Body of pancreas (tissue), 4 donors: ENCODE measurements around the gene TIGD3. TPM values are rescaled to one million over a fixed set of nuclear protein-coding genes. Genes with fewer than 3 reads are reported as not detected.
A peak's percentile ranks its signal among the peaks of the same experiment; 100 is the strongest.

ENCODE experiments used
- ATAC-seq: fragments of 150-250 bp; one replicate; pipeline ENCODE4 v1.9.1; 2016
- DNase-seq, 4 donors: peaks; one replicate each; pipeline ENCODE4 v3.0.0-alpha.2; 2019
- H3K27ac ChIP-seq, 4 donors: fragments of 200-600 bp; sonication (generic); 1 replicate in 3 of 4; 2 replicates in 1 of 4; pipeline versions ENCODE4 v1.5.1 to v1.6.1; 2016 to 2019; ENCODE audit warnings: mild to moderate bottlenecking in 1 of 4, mixed read lengths in 1 of 4, moderate library complexity in 1 of 4
- H3K27me3 ChIP-seq, 2 donors: fragments of 200-600 bp; sonication (generic); one replicate each; pipeline ENCODE4 v1.6.0; 2016; ENCODE audit warnings: mild to moderate bottlenecking in 1 of 2
- H3K36me3 ChIP-seq, 2 donors: fragments of 200-600 bp; sonication (generic); replicated peaks in 1 of 2; 2 replicates each; pipeline ENCODE4 v1.5.1; 2016; ENCODE audit warnings: low read depth in 2 of 2; ENCODE audit not compliant: insufficient read depth in 1 of 2
- H3K4me1 ChIP-seq: fragments of 200-600 bp; sonication (generic); one replicate; pipeline ENCODE4 v1.6.0; 2016
- H3K4me3 ChIP-seq, 2 donors: fragments of 200-600 bp; sonication (generic); 1 replicate in 1 of 2; 2 replicates in 1 of 2; pipeline ENCODE4 v1.5.1; 2016 to 2019
- H3K9me3 ChIP-seq, 3 donors: fragments of 200-600 bp; sonication (generic); 1 replicate in 2 of 3; 2 replicates in 1 of 3; pipeline ENCODE4 v1.5.1; 2016
- CTCF ChIP-seq, 7 experiments: fragments of 450-650 bp in 4 of 7; fragments of 200-600 bp in 3 of 7; sonication (generic) in 3 of 7; IDR thresholded peaks; one replicate each; pipeline ENCODE4 v1.5.1; 2016 to 2019; ENCODE audit warnings: antibody characterized with exemption in 7 of 7
- POLR2A ChIP-seq, 3 donors: fragments of 450-650 bp; IDR thresholded peaks; one replicate each; pipeline ENCODE4 v1.6.1; 2016; ENCODE audit warnings: antibody characterized with exemption in 3 of 3, mild to moderate bottlenecking in 2 of 3
- WGBS, 2 donors: methylation state at CpG; one replicate each; pipeline ENCODE4 v1.1.5; 2017; 5-methylcytosine and 5-hydroxymethylcytosine counted together
- intact Hi-C: fragments of 100-400 bp; cut with DNase I; formaldehyde crosslinking; loops from one replicate; pipeline ENCODE4 v1.15.1; 2023
- total RNA-seq, 2 donors: library from RNA; depleted of rRNA; stranded (reverse); fragments of >200 nt; gene quantifications; one replicate each; pipeline ENCODE4 v1.1.0, GENCODE V29; 2016

The TIGD3 gene
- total RNA-seq, 2 donors from 2014 or later, result not detected

- no peak for ATAC-seq
These were observed 30.7 kb upstream of the TIGD3 start for GRCh38 chr11:65323813-65324212.

GRCh38 chr11:65325435-65325834 is 29.1 kb upstream of the TIGD3 start:
- Histone ChIP-seq H3K4me1 (peaks cover 9% of the 10 kb centered on the region), H3K9me3 (no peaks in the 10 kb centered on the region), H3K27me3 (no peaks in the 10 kb centered on the region), H3K27ac (no peak overlapping the region), H3K4me3 (no peak overlapping the region), H3K36me3 (no peaks in the 10 kb centered on the region)
- no peak for DNase-seq
- intact Hi-C loops, result no loop called here
- ATAC-seq, result no peak
- WGBS, 2 donors, result 74 to 75% methylated on average over 4 of the region's 4 CpGs
- no peak for TF ChIP-seq POLR2A (IDR thresholded peaks at IDR 0.05)

More at GRCh38 chr11:65323813-65324212, 30.7 kb upstream of the TIGD3 start:
- H3K27me3 ChIP-seq, result no peaks in the 10 kb centered on the region
- 55 to 56% methylated on average over 12 of the region's 12 CpGs for WGBS, 2 donors
- H3K27ac ChIP-seq, result no peak overlapping the region
- TF ChIP-seq POLR2A (IDR thresholded peaks at IDR 0.05) (no peak), CTCF (IDR thresholded peaks at IDR 0.05) (no peak)
- intact Hi-C loops, result no loop called here
- H3K4me1 ChIP-seq, result no peaks in the 10 kb centered on the region
- no peak for DNase-seq
- H3K36me3 ChIP-seq, result no peaks in the 10 kb centered on the region
- no peaks in the 10 kb centered on the region for H3K9me3 ChIP-seq
- no peak overlapping the region for H3K4me3 ChIP-seq

- DNase-seq (no peak), ATAC-seq (no peak)
- intact Hi-C loops, result no loop called here
- Histone ChIP-seq H3K4me3 (no peak overlapping the region), H3K36me3 (no peaks in the 10 kb centered on the region), H3K27ac (no peak overlapping the region), H3K4me1 (peaks cover 9% of the 10 kb centered on the region), H3K9me3 (no peaks in the 10 kb centered on the region), H3K27me3 (no peaks in the 10 kb centered on the region)
- 83 to 87% methylated on average over 8 of the region's 8 CpGs for WGBS, 2 donors
- TF ChIP-seq CTCF (IDR thresholded peaks at IDR 0.05) (no peak), POLR2A (IDR thresholded peaks at IDR 0.05) (no peak)
These were observed 27.5 kb upstream of the TIGD3 start for GRCh38 chr11:65327021-65327420.

- H3K9me3 ChIP-seq, result no peaks in the 10 kb centered on the region
- ATAC-seq (no peak), DNase-seq (no peak)
- H3K4me3 ChIP-seq, result no peak overlapping the region
- WGBS, 2 donors, result 52 to 60% methylated on average over 2 of the region's 2 CpGs
- TF ChIP-seq CTCF (IDR thresholded peaks at IDR 0.05) (no peak), POLR2A (IDR thresholded peaks at IDR 0.05) (no peak)
- peak overlapping the region in 2 of 4 donors; percentile 16 to 17 for H3K27ac ChIP-seq
- peaks cover 12% of the 10 kb centered on the region for H3K4me1 ChIP-seq
- intact Hi-C loops, result no loop called here
- H3K36me3 ChIP-seq, result no peaks in the 10 kb centered on the region
- H3K27me3 ChIP-seq, result no peaks in the 10 kb centered on the region
These were observed 25.1 kb upstream of the TIGD3 start for GRCh38 chr11:65329478-65329877.

GRCh38 chr11:65329944-65330403 is 24.6 kb upstream of the TIGD3 start:
- H3K4me1 ChIP-seq, result peaks cover 17% of the 10 kb centered on the region
- DNase-seq (peak; percentile 93 to 96 (median 94)), ATAC-seq (peak; percentile 70)
- WGBS, 2 donors, result 5 to 6% methylated on average over 13 of the region's 13 CpGs
- no peak for TF ChIP-seq POLR2A (IDR thresholded peaks at IDR 0.05)
- peak; percentile 77 to 91 (median 82) for TF ChIP-seq CTCF (IDR thresholded peaks at IDR 0.05)
- no peak overlapping the region for H3K4me3 ChIP-seq
- intact Hi-C loops, result no loop called here
- no peaks in the 10 kb centered on the region for H3K27me3 ChIP-seq
- H3K9me3 ChIP-seq, result no peaks in the 10 kb centered on the region
- H3K36me3 ChIP-seq, result no peaks in the 10 kb centered on the region
- peak overlapping the region in 2 of 4 donors; percentile 16 to 17 for H3K27ac ChIP-seq
